CD8-positive, alpha-beta memory T cell (primary cell): Measurements from ENCODE around the gene TMC2. TPM values are rescaled to one million over a fixed set of nuclear protein-coding genes. Genes with fewer than 3 reads are reported as not detected.

ENCODE experiments used
- polyA plus RNA-seq: library from polyadenylated mRNA; unstranded; fragments of 300-500 nt; fragmentation: Illumina TruSeq; gene quantifications from one replicate; pipeline ENCODE4 v1.2.3, GENCODE V29; 2021
- total RNA-seq, 2 experiments: library from RNA; stranded (reverse); gene quantifications; one replicate each; pipeline ENCODE4 v1.2.3, GENCODE V29; 2021

The TMC2 gene
- total and polyA plus RNA-seq, 3 experiments from 2014 or later = not detected

Other genes starting within 250 kb of the TMC2 start
- gene TGM3, start 240.6 kb upstream of the TMC2 start, total RNA-seq = not detected
- not detected for gene TGM3, start 240.6 kb upstream of the TMC2 start, polyA plus RNA-seq
- gene TGM6, start 155.7 kb upstream of the TMC2 start, total RNA-seq = not detected
- gene TGM6, start 155.7 kb upstream of the TMC2 start, polyA plus RNA-seq = not detected
- 100 to 1,000 TPM; 423 to 432 TPM for gene SNRPB, start 65.8 kb upstream of the TMC2 start, total RNA-seq
- 291 TPM for gene SNRPB, start 65.8 kb upstream of the TMC2 start, polyA plus RNA-seq
- gene ZNF343, start 27.7 kb upstream of the TMC2 start, total RNA-seq = 10 to 100 TPM; 11.3 TPM
- gene ZNF343, start 27.7 kb upstream of the TMC2 start, polyA plus RNA-seq = 4.3 TPM
- 100 to 1,000 TPM; 888 to 920 TPM for gene NOP56, start 116.1 kb downstream of the TMC2 start, total RNA-seq
- 106 TPM for gene NOP56, start 116.1 kb downstream of the TMC2 start, polyA plus RNA-seq
- gene IDH3B, start 127.6 kb downstream of the TMC2 start, total RNA-seq = 100 to 1,000 TPM; 138 to 145 TPM
- gene IDH3B, start 127.6 kb downstream of the TMC2 start, polyA plus RNA-seq = 107 TPM
- under 1 TPM; 0.66 to 0.92 TPM for gene EBF4, start 156.2 kb downstream of the TMC2 start, total RNA-seq
- 2.0 TPM for gene EBF4, start 156.2 kb downstream of the TMC2 start, polyA plus RNA-seq